HG02763 (cell line): ENCODE results near the gene GDPD5.

Source experiments
- ATAC-seq: cut with Tn5 transposase; IDR thresholded peaks from one replicate; pipeline ENCODE4 v1.9.1; 2021; ENCODE audit warnings: mild to moderate bottlenecking, moderate library complexity; ENCODE audit not compliant: unreplicated experiment

The GDPD5 gene

GRCh38 chr11:75558939-75559843 lies 33.5 kb upstream of the GDPD5 start:
- no peak for ATAC-seq

- ATAC-seq, result no peak
These were observed 32.1 kb upstream of the GDPD5 start for GRCh38 chr11:75557666-75558494.

DNA sequence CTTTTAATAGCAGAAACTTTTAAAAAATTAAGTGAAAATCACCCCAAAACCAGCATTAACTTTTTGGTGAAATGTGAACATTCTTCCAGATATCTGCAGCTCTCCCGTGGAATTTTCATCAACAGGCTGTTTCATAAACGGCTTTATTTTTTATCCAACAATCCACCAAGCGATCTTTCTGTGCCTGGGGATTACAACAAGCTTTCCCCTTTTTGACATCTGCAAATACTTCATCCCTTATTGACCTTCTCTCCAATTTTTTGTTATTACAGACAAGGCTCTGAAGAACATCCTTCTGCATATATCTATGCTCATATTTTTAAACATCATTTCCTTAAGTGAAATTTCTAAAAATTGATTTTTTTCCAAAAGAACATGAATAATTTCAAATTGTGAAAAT lies 30.5 kb upstream of the GDPD5 start:
- ATAC-seq, result no peak

DNA sequence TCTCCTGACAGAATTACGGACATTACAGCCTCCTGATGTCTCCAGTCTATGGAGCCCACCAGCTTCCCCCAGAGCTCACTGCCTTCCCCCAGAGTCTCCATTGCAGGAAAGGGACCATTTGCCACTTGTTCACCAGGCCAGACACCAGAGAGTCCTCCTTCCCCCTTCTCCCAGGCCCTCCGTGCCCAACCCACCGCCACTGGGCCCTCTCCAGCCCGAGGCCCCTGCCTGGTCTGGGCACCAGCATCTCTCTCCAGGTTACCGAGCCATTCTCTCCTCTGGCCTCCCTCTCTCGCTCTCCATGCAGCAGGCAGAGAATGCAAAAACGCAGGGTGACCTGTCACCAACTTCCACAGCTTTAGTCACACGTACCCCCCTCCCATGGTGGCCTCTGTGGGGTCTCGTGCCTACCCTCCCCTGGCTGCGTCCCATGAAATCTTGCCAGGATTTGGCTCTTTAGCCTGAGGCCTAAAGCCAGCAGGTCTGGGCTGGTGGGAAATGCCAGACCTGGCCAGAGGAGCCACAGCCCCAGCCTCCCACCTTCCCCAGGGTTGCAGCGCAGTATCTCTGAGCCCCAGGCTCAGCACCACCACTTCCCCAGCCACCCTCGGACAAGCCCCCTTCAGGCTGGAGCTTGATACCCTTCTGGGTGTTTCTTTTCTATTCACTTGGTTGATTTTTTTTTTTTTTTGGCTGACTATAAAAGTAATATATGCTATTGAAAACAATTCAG lies 29.5 kb upstream of the GDPD5 start:
- ATAC-seq, result no peak

DNA sequence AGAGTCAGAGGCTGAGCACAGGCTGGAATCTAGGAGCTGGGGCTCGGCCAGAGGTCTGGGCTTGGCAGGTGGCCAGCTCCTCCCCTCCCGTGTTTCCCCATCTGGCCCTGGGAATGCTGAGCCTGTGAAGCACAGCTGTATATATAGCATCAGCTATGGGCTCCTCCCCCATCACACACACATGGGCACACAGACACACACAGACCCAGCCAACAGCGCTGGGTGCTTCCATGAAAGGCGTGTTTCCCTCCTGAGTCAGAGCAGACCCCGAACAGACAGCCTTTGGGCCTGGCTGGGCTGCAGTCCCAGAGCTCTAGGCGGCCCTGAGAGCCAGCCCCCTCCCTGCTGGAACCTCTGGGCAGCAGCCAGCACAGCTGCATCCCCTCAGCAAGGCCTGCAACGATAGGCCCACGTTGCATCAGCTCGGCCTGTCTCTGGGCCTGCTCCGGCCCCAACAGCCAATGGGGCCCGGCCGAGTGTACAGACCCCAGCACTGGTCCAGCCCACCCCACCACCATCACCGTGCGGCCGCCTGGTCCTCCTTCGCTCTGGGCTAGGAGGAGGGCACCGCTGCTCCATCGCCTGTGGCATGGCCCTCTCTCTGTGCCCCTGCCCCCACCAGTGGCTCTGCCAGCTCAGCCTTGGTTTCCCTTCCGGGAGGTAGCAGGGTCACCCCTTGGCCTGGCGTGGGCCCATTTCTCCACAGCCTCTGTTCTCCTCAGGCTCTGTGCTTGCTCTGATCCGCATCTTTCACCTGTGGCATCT lies 28.7 kb upstream of the GDPD5 start:
- ATAC-seq, result no peak

- no peak for ATAC-seq
These were observed 28.1 kb upstream of the GDPD5 start for GRCh38 chr11:75553889-75554257.

GRCh38 chr11:75553182-75553581 lies 27.4 kb upstream of the GDPD5 start:
- ATAC-seq, result no peak

GRCh38 chr11:75549370-75549958 lies 23.7 kb upstream of the GDPD5 start:
- ATAC-seq, result no peak

GRCh38 chr11:75548595-75549272 lies 23.0 kb upstream of the GDPD5 start:
- ATAC-seq, result no peak

GRCh38 chr11:75547617-75548058 lies 21.9 kb upstream of the GDPD5 start:
- ATAC-seq, result no peak

DNA sequence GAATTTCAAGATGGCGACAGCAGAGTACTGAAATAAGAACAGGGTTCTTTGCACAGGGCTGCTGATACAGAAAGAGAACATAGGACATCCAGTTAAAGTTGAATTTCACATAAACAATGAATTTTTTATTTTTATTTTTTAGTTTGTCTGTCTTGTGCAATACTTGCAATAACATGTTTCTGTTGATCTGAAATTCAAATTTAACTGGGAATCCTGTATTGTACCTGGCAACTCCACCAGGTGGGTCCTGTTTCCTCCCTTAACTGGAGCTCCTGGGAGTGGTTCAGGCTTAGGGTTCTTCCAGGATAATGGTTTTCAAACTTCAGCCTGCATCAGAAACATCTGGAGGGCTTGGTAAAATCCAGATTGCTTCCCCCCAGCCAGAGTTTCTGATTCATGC lies 21.4 kb upstream of the GDPD5 start:
- no peak for ATAC-seq

DNA sequence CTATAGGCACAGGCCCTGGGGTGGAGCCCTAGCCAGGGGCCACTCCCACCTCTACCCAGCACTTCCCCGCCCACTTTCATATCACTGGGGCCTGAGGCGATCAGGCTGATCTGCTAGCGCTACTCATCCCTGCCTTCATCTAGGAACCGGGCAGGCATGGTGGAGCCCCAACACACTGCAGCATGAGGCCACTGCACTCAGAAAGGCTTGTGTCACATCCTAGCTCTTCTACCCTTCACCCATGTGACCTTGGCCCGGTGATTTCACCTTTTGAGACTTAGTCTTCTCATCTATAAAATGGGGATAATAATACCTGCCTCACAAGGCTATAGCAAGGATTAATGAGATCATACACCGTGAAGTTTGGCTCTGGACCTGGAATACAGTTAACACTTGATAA lies 18.1 kb upstream of the GDPD5 start:
- ATAC-seq, result no peak

- no peak for ATAC-seq
These were observed 16.3 kb upstream of the GDPD5 start for GRCh38 chr11:75542088-75542438.

DNA sequence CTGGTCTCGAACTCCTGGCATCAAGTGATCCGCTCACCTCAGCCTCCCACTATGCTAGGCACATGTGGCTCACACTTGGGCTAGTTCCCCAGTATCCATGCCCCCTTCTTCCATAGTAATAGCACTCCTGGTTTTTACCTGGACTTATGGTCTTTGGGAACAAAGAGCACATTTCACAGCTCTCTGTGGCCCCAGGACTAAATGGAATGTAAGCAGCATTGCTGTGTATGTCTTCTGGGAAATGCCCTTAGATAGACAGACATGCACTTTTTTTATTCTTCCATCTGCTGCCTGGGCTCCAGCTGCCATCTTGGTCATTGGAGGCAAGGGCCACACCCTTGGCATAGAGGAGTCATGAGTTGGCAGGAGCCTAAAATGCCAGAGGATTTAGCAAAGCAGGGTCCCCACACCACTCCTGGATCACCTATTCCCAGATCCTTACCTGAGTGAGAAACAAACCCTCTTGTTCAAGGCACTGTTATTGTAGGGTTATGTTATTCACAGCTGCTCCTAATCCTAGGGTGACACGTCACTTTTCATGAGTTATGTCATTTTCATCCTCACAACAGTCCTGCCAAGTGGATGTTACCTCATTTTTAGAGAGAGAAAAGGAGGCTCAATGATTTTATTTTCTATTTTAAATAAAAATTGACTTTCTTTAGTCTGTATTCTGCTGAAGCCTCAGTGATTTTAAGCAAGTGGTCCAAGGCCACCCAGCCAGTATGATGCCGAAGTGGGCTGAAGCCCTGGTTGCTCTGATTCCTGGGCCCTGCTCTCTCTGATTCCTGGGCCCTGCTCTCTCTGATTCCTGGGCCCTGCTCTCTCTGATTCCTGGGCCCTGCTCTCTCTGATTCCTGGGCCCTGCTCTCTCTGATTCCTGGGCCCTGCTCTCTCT lies 15.7 kb upstream of the GDPD5 start:
- no peak for ATAC-seq

DNA sequence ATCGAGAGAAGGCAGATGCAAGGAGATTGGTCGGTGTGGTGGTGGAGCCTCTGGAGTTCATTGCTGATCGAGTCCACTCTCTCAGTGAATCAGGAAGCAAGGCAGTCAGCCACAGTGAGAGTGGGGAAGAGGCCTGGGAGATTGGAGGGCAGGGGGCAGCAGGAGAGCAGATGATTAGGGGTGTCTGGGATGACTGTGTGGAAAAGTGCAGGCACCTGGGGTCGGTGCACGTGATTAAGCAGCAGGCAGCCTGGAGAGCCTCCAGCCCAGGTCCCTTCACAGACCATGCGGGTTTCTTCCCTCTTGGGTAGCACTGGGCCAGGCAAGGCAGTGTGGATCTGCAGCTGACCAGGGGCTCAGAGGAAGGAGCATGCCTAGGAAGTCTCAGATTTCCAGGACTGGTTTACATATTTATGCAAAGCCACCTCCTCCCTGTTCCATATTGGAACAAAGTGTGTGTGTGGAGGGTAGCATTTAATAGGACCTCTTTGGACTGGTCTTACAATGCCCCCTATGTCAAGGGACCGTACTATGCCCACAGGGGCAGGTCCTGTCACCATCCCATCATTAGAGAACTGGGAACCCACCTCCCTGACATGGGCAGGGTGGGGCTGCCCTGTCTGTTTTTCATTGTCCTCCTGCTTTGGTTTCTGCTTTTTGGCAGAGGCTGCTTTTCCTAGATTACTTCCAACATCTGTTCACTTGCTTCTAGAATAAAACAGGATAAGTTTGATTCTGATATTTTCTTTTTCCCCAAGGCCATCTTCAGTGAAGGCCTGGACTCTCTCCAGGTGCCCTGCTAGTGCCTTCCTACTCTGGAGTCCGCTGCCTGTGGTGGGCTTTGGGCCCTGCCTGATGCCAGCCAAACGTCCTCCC lies 14.0 kb upstream of the GDPD5 start:
- ATAC-seq, result no peak

DNA sequence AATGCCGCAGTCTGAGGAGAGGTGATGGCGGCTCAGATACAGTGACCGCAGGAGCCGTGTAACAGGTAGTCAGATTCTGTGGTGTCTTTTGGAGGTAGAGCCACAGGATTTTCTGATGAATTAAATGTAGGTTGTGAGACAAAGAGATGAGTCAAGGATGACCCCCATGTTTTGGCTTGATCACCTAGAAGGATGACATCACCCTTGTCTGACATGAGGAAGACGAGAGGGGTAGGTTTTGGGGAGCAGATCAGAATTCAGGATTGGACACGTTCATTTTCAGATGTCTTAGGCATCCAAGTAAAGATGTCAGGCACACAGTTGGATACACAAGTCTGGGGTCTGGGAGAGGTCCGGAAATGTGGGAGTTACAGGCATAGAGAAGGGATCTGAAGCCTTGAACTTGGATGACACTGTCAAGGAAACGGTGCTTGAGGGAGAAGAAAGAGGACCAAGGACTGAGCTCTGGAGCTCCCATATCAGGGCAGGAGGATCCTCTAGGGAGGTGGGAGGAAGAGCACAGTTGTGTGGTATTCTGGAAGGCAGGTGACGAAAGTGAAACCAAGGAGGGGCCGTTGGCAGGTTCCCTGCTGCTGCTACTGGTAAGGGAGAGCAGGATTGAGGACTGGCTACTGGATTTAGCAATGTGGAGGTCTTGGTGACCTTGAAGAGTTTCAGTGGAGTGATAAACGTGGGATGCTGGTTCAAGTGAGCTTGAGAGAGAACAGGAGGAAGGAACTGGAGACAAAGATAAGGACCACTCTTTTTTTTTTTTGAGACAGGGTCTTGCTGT lies 12.6 kb upstream of the GDPD5 start:
- no peak for ATAC-seq

- ATAC-seq, result no peak
These were observed 12.0 kb upstream of the GDPD5 start for GRCh38 chr11:75537740-75538139.
